Measurements from ENCODE around the gene ORAI1.

Gene ORAI1

DNA sequence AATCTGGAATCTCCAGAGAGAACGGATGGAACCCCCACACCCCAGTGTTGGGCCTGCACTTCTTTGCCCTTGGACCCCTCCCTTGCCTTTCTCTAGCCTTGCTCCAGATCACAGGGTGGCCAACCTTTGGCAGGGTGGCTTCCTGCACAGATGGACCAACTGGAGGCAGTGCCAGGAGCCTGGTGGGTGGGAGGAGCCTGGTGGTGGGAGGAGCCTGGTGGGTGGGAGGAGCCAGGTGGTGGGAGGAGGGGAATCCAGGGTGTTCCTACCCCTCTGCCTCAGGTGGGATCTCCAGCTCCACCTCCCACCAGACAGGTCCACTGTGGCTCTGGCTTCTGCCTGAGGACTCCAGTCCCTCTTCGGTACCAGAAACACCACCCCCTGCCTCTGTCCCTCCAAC, 15.0 kb upstream of the ORAI1 start:
- TF ChIP-seq, protein P1, sequence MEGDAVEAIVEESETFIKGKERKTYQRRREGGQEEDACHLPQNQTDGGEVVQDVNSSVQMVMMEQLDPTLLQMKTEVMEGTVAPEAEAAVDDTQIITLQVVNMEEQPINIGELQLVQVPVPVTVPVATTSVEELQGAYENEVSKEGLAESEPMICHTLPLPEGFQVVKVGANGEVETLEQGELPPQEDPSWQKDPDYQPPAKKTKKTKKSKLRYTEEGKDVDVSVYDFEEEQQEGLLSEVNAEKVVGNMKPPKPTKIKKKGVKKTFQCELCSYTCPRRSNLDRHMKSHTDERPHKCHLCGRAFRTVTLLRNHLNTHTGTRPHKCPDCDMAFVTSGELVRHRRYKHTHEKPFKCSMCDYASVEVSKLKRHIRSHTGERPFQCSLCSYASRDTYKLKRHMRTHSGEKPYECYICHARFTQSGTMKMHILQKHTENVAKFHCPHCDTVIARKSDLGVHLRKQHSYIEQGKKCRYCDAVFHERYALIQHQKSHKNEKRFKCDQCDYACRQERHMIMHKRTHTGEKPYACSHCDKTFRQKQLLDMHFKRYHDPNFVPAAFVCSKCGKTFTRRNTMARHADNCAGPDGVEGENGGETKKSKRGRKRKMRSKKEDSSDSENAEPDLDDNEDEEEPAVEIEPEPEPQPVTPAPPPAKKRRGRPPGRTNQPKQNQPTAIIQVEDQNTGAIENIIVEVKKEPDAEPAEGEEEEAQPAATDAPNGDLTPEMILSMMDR (IDR thresholded peaks at IDR 0.05; ENCODE audit: low read depth, low read length) = no peak
- H3K4me3 ChIP-seq (ENCODE audit: low read depth, low read length) = no peak overlapping the region

DNA sequence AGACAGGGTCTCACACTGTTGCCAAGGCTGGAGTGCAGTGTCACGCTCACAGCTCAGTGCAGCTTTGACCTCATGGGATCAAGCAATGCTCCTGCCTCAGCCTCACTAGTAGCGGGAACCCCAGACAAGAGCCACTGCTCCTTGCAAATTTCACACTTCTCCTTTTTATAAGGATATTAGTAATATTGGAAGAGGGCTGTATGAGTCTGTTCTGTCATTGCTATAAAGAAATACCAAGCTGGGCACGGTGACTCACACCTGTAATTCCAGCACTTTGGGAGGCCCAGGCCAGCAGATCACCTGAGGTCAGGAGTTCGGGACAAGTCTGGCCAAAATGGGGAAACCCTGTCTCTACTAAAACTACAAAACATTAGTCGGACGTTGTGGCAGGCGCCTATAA, 12.9 kb upstream of the ORAI1 start:
- TF ChIP-seq, protein P1 (IDR thresholded peaks at IDR 0.05; ENCODE audit: low read depth, low read length) = no peak
- H3K4me3 ChIP-seq (ENCODE audit: low read depth, low read length) = no peak overlapping the region

DNA sequence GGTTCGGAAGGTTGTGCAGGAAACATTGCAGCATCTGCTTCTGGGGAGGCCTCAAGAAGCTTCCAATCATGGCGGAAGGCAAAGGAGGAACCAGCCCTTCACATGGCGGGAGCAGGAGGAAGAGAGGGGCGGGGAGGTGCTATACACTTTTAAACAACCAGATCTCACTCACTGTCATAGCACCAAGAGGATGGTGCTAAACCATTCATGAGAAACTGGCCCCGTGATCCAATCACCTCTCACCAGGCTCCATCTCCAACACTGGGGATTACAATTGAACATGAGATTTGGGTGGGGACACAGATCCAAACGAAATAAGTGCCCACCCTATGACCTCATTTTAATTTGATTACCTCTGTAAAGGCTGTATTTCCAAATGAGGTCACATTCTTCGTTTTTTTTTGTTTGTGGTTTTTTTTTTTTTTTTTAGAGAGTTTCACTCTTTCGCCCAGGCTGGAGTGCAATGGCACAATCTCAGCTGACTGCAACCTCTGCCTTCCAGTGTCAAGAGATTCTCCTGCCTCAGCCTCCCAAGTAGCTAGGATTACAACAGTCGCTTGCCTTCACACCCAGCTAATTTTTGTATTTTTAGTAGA, 11.4 kb upstream of the ORAI1 start:
- no peak overlapping the region for H3K4me3 ChIP-seq (ENCODE audit: low read depth, low read length)
- TF ChIP-seq, protein P1 (IDR thresholded peaks at IDR 0.05; ENCODE audit: low read depth, low read length) = no peak

DNA sequence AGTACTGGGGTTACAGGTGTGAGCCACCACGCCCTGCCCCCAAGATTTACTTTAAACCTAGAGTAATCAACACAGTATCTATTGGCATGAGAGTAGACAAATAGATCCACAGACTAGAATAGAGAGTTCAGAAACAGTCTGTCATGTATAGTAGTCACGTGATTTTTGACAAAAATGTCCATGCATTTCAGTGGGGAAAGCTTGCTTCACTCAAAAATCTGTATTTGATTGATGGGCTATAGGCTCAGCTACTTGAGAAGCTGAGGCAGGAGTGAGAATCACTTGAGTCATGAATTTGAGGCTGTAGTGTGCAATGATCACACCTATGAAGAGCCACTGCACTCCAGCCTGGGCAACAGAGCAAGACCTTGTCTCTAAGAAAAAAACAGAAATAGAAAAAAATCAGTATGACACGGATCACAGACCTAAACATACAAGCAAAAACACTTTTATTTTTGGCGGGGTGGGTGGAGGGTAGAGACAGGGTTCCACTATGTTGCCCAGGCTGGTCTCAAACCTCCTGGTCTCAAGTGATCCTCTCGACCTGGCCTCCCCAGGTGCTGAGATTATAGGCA, 7.6 kb upstream of the ORAI1 start:
- TF ChIP-seq, protein P1 (IDR thresholded peaks at IDR 0.05; ENCODE audit: low read depth, low read length) = no peak
- H3K4me3 ChIP-seq (ENCODE audit: low read depth, low read length) = no peak overlapping the region

DNA sequence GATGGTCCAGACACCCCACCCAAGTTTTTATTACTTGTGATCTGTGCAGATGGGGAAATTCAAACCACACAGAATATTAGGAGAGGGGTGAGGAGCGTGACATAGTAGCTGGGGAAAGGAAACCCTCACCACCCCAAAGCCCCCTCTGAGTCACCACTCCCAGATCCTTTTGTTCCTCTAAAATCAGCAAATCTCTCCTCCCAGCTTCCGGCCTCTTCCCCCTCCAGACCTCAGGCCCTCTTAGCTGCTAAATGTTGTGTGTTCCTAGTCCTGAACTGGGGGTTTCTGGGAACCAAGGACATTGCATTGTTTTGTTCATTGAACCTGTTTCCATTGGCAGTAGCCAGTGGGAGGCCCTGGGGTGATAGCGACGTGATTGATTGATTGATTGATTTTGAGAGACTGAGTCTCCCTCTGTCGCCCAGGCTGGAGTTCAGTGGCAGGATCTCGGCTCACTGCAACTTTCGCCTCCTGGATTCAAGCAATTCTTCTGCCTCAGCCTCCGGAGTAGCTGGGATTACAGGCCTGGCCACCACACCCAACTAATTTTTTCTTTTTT, 5.9 kb upstream of the ORAI1 start:
- TF ChIP-seq, protein P1 (IDR thresholded peaks at IDR 0.05; ENCODE audit: low read depth, low read length) = no peak
- no peak overlapping the region for H3K4me3 ChIP-seq (ENCODE audit: low read depth, low read length)

DNA sequence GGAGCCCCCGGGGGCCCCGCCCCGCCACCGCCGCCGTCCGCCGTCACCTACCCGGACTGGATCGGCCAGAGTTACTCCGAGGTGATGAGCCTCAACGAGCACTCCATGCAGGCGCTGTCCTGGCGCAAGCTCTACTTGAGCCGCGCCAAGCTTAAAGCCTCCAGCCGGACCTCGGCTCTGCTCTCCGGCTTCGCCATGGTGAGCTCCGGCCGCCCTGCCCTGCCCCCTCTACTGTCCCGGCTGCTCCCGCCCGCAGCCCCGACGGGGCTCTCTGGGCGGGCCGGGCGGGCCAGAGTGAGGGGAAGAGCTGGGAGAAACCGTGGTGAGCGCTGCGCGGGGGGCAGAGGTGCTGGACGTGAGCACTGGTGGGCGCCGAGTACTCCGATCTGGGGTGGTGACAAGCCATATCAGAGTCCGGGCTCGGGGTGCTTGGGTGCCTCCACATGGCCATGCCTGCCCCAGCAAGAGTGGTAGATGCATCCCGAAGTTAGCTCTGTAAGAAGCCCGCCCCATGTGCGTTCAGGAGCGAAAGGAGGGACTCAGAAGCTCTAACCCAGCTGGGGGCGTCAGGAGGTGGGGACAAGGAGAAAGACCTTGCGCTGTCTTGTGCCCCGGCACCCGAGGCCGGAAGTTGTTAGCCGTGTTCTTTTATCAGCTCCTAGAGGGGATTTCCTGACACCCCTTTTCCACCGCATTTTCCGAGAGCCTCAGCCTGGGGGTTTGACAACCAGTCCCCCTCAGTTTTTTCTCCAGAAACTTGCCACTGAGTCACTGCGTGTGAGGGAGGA, 717 bp downstream of the ORAI1 start:
- peak overlapping the region; percentile 75 for H3K4me3 ChIP-seq (ENCODE audit: low read depth, low read length)
- TF ChIP-seq, protein P1 (IDR thresholded peaks at IDR 0.05; ENCODE audit: low read depth, low read length) = no peak

DNA sequence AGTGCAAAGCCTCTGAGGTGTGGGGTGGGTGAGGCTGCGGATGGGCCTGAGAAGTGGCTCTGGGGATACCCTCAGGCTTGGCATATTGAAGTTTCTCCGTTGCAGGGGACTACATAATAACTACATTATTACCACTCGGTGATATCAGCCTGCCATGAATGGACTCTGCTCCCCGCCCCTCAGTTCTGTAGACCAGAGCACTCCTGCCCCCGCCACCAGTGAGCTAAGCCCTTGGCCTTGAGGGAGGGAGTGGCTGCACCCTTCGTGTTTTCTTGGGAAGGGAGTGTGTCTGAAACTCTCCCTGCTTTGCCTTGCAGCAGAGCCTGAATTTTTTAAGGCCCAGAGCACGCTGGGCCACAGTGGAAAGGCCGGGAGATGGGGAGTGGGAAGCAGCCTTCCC, 1.7 kb downstream of the ORAI1 start:
- H3K4me3 ChIP-seq (ENCODE audit: low read depth, low read length) = peak overlapping the region; percentile 75
- TF ChIP-seq, protein P1 (IDR thresholded peaks at IDR 0.05; ENCODE audit: low read depth, low read length) = no peak

Measured in WI38 (cell line).